ENCODE measurements around the gene UAP1.

- TF ChIP-seq CTCF (IDR thresholded peaks at IDR 0.05; ENCODE audit: insufficient read depth, low read length, poor library complexity, severe bottlenecking) = no peak
- TF ChIP-seq EZH2phosphoT487 (conservative IDR thresholded peaks at IDR 0.05; ENCODE audit: low read length) = no peak
These were observed 25.8 kb downstream of the UAP1 start for GRCh38 chr1:162587347-162587746.

Data from SU-DHL-6 (cell line).